Neural cell (in vitro differentiated cells): ENCODE results near the gene MAN2B2.

ENCODE experiments used
- CTCF ChIP-seq: fragments of 450-650 bp; IDR thresholded peaks from 2 replicates; pipeline ENCODE4 v1.5.1; 2014; ENCODE audit warnings: antibody characterized with exemption, mild to moderate bottlenecking, moderate library complexity; ENCODE audit not compliant: poor library complexity, severe bottlenecking
- EP300 ChIP-seq: fragments of 450-650 bp; conservative IDR thresholded peaks from 2 replicates; pipeline ENCODE4 v1.6.1; 2014; ENCODE audit warnings: antibody characterized with exemption, mild to moderate bottlenecking, moderate library complexity; ENCODE audit not compliant: poor library complexity, severe bottlenecking
- EZH2 ChIP-seq: fragments of 200-600, 300-800 bp; shearing (Covaris generic), sonication (generic); IDR thresholded peaks from 2 replicates; pipeline ENCODE4 v1.6.1; 2014; ENCODE audit warnings: antibody characterized with exemption, low read length, borderline replicate concordance, mild to moderate bottlenecking; ENCODE audit not compliant: insufficient read depth, poor library complexity, severe bottlenecking
- POLR2AphosphoS5 ChIP-seq: IDR thresholded peaks from 2 replicates; pipeline ENCODE4 v1.6.1; 2012
- RAD21 ChIP-seq: fragments of 450-650 bp; conservative IDR thresholded peaks from 2 replicates; pipeline ENCODE4 v1.6.1; 2014; ENCODE audit warnings: antibody characterized with exemption, mild to moderate bottlenecking, moderate library complexity
- REST ChIP-seq: IDR thresholded peaks from 2 replicates; pipeline ENCODE4 v1.6.1; 2012; ENCODE audit warnings: borderline replicate concordance
- TAF1 ChIP-seq: IDR thresholded peaks from 2 replicates; pipeline ENCODE4 v1.6.1; 2012; ENCODE audit warnings: low read depth

- no peak for TF ChIP-seq CTCF
- no peak for TF ChIP-seq POLR2AphosphoS5
- no peak for TF ChIP-seq REST
- no peak for TF ChIP-seq EZH2
- TF ChIP-seq EP300 = no peak
- no peak for TF ChIP-seq TAF1
- no peak for TF ChIP-seq RAD21
Observed at GRCh38 chr4:6621556-6621927, 46.6 kb downstream of the MAN2B2 start.
